HG02571 (cell line): ENCODE results near the gene MYH11.
"Not testable (repeated sequence)": the region's sequence is repeated elsewhere in the genome, so short reads cannot be mapped to it uniquely, and the experiment has no call there.

Experiments
- ATAC-seq: cut with Tn5 transposase; IDR thresholded peaks from one replicate; pipeline ENCODE4 v1.9.1; 2021; ENCODE audit warnings: mild to moderate bottlenecking, moderate library complexity; ENCODE audit not compliant: unreplicated experiment

The MYH11 gene

GRCh38 chr16:15689290-15689689, 167.5 kb downstream of the MYH11 start:
- no peak for ATAC-seq

DNA sequence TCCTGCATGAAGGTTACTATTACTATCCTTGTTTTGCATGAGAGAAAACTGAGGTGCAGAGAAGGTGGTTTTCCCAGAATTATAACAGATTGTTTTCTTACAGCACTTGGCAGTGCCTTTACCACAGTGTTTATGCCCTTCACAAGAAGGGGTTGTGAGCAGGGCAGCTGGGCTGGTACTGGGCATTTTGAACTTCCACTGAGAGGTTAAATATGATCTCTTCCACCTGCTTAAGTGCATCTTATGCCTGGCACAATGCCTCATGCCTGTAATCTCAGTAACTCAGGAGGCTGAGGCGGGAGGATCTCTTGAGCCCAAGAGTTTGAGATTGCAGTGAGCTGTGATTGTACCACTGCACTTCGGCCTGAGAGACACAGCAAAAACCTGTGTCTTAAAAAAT, 170.5 kb downstream of the MYH11 start:
- no peak for ATAC-seq

- no peak for ATAC-seq
Observed at GRCh38 chr16:15682105-15682570, 174.7 kb downstream of the MYH11 start.

DNA sequence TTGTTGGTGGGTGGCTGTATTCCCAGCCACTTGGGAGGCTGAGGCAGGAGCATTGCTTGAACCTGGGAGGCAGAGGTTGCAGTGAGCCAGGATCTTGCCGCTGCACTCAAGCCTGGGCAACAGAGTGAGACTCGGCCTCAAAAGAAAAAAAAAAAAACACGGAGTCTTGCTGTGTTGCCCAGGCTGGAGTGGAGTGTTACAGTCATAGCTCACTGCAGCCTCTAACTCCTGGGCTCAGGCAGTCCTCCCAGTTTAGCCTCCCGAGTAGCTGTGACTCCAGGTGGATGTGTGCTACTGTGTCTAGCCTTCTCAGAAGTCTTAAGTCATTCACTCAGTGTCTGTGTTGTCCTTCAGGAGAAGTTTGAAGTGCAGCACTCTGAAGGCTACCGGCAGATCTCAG, 179.4 kb downstream of the MYH11 start:
- no peak for ATAC-seq

DNA sequence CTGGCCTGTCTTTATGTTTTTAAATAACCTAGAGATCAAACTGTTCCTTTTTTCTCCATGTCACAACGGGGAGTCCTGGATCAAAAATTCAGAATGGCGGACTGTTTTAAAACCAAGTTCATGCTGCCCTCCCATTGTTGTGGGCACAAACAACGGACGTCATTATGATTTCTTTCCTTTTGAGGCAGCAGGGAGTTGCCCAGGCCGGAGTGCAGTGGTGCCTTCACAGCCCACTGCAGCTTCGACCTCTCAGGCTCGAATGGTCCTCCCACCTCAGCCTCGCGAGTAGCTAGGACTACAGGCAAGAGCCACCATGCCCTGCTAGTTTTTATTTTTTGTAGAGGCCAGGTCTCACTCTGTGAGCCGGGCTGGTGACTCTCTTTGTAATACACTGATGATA, 180.3 kb downstream of the MYH11 start:
- ATAC-seq: no peak

DNA sequence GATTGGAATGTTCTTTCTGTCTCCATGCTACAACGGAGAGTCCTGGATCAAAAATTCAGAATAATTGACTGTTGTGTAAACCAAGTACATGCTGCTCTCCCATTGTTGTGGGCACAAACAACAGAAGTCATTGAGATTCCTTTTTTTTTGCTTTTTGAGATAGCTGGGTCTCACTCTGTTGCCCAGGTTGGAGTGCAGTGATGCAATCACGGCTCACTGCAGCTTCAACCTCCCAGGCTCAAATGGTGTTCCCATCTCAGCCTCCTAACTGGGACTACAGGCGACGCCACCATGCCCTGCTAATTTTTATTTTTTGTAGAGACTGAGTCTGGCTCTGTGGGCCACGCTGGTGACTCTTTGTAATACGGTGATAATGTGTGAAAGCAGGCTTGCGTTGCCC, 182.3 kb downstream of the MYH11 start:
- no peak for ATAC-seq

DNA sequence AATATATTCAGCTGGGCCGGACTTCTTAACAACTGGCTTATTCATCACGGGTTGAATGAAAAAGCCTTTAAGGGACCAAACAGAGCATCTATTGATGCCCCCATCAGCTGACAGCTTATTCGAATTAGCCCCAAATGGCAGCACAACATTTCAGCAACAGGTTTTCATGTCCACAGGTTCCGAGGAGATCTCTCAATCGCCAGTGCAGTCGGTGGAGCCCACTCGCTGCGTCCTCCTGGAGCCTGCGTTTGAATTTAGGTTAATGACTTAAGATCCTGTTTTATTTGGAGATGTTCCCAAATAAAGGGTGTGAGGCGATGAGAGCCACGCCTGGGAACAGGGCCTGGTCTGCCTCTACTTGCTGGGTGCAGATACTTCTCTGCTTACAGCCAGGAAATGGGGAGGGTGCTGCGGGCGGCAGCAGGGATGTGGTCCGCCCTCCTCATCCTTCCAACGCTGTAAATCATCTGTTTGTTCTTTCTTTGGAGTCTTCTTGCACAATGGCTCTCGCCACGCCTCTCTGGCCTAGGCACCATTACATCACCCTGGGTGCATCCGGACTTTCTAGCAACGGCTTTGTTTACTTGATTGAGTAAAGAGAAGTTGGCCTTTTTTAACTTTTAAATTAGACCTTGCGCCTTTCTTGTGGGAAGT, 184.2 kb downstream of the MYH11 start:
- no peak for ATAC-seq

DNA sequence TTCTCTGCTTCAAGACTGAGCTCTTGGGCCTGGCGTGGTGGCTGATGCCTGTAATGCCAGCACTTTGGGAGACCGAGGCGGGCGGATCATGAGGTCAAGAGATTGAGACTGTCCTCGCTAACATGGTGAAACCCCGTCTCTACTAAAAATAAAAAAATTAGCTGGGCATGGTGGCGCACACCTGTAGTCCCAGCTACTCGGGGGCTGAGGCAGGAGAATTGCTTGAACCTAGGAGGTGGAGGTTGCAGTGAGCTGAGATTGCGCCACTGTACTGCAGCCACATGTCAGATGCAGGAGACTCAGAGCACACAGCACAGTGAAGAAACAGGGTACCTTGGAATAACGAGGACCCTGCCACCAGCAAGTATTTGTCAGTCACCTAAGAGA, 184.7 kb downstream of the MYH11 start:
- not testable (repeated sequence) for ATAC-seq

GRCh38 chr16:15671530-15672117, 185.2 kb downstream of the MYH11 start:
- ATAC-seq: no peak

DNA sequence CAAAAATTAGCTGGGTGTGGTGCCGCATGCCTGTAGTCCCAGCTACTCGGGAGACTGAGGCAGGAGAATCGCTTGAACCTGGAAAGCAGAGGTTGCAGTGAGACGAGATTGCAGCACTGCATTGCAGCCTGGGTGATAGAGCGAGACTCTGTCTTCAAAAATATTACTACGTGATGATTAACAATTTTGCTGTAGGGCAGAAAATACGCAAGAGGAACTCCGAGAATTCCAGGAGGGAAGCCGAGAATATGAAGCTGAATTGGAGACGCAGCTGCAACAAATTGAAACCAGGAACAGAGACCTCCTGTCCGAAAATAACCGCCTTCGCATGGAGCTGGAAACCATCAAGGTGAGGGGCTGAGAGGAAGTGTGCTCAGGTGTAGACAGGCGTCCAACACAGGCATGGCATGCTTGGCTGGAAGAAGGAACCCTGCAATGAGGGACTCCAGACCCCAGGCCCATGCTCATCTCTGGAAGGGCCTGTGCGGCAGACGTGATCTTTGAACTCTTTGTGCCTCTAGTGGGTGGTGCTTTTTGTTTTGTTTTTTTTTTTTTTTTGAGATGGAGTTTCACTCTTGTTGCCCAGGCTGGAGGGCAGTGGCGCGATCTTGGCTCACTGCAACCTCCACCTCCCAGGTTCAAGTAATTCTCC, 189.6 kb downstream of the MYH11 start:
- ATAC-seq: no peak

DNA sequence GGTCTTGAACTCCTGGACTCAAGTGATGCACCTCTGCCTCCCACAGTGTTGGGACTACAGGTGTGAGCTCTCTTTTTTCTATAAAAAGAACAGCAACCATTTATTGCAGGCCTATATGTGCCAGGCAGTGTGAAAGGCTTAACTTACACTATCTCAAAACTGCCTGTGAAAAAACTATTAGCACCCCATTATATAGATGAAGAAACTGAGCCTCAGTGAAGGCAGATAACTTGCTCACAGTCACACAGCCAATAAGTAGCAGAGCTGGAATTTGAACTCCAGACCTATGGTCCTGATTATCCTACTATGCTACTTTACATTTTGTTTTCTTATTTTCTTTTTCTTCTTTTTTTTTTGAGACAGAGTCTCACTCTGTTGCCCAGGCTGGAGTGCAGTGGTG, 191.7 kb downstream of the MYH11 start:
- no peak for ATAC-seq

- no peak for ATAC-seq
Observed at GRCh38 chr16:15660203-15660601, 196.6 kb downstream of the MYH11 start.

DNA sequence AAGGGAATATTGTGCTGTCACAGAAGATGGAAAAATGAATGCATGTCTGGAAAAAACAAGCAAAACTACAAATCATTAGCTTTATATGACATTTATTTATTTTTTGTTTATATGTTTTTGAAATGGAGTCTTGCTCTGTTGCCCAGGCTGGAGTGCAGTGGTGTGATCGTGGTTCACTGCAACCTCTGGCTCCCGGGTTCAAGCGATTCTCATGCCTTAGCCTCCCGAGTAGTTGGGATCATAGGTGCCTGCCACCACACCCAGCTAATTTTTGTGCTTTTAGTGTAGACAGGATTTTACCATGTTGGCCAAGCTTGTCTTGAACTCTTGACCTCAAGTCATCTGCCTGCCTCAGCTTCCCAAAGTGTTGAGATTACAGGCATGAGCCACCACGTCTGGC, 198.3 kb downstream of the MYH11 start:
- ATAC-seq: no peak

- no peak for ATAC-seq
Observed at GRCh38 chr16:15658149-15658548, 198.7 kb downstream of the MYH11 start.

DNA sequence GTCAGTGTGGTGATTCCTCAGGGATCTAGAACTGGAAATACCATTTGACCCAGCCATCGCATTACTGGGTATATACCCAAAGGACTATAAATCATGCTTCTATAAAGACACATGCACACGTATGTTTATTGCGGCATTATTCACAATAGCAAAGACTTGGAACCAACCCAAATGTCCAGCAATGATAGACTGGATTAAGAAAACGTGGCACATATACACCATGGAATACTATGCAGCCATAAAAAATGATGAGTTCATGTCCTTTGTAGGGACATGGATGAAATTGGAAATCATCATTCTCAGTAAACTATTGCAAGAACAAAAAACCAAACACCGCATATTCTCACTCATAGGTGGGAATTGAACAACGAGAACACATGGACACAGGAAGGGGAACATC, 201.3 kb downstream of the MYH11 start:
- ATAC-seq: not testable (repeated sequence)

DNA sequence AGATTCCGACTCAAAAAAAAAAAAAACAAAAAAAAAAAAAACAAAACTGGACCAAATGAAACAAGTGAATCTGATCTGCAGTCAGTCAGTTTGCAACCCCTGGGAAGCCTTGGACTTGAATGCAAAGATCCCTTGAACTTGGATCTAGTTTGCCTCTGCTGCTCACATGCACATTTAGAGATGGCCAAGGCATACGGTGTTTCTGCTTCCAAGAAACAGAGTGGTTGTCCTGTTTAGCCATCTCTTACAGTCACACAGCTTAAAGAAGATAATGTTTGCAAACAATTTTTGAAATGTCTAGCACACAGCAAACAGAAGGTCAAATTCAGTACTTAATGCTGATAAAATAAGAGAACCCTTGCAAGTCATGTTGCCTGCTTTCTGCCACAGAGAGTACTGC, 202.2 kb downstream of the MYH11 start:
- no peak for ATAC-seq

DNA sequence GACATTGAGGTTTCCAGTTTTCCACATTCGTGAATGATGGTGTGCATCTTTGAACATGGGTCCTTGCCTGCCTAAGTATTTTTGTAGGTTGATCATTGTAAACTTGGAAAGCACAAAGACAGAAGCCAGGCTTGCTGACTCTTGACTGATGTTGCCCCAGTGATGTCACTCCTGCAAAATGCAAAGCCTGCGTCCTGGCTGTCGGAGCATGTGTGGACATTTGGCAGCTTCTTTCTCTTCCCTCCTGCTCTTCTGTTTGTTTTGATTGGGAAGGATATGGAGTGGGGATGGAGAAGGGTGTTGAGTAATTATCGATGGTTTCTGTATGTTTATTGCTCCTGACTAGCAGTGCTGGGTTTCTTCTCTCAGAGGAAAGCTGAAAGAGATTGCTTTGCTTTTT, 203.6 kb downstream of the MYH11 start:
- ATAC-seq: no peak
